Measurements from ENCODE around the gene CTNNA2.

The CTNNA2 gene

GRCh38 chr2:79619442-79619841 is 106.6 kb downstream of the CTNNA2 start:
- Histone ChIP-seq H3K9me3 (ENCODE audit: severe bottlenecking) (no peaks in the 10 kb centered on the region), H3K27me3 (ENCODE audit: insufficient read depth, low read depth, severe bottlenecking) (peaks cover 4% of the 10 kb centered on the region), H3K27ac (no peak overlapping the region), H3K36me3 (no peaks in the 10 kb centered on the region), H3K4me3 (ENCODE audit: low read depth, low read length) (no peak overlapping the region)
- TF ChIP-seq CTCF (IDR thresholded peaks at IDR 0.05; ENCODE audit: low read depth, low read length): no peak
- DNase-seq: no peak

GRCh38 chr2:79619976-79620375 is 107.1 kb downstream of the CTNNA2 start:
- TF ChIP-seq CTCF (IDR thresholded peaks at IDR 0.05; ENCODE audit: low read depth, low read length): no peak
- Histone ChIP-seq H3K4me3 (ENCODE audit: low read depth, low read length) (no peak overlapping the region), H3K27me3 (ENCODE audit: insufficient read depth, low read depth, severe bottlenecking) (peaks cover 4% of the 10 kb centered on the region), H3K27ac (no peak overlapping the region), H3K9me3 (ENCODE audit: severe bottlenecking) (no peaks in the 10 kb centered on the region), H3K36me3 (no peaks in the 10 kb centered on the region)
- DNase-seq: no peak

- H3K4me3 ChIP-seq (ENCODE audit: low read depth, low read length): no peak overlapping the region
- TF ChIP-seq CTCF (IDR thresholded peaks at IDR 0.05; ENCODE audit: low read depth, low read length): no peak
- H3K36me3 ChIP-seq: no peaks in the 10 kb centered on the region
- no peaks in the 10 kb centered on the region for H3K9me3 ChIP-seq (ENCODE audit: severe bottlenecking)
- no peak for DNase-seq
- no peak overlapping the region for H3K27ac ChIP-seq
- H3K27me3 ChIP-seq (ENCODE audit: insufficient read depth, low read depth, severe bottlenecking): peaks cover 4% of the 10 kb centered on the region
These were observed 107.8 kb downstream of the CTNNA2 start for GRCh38 chr2:79620679-79621078.

- Histone ChIP-seq H3K27ac (no peak overlapping the region), H3K36me3 (no peaks in the 10 kb centered on the region), H3K27me3 (ENCODE audit: insufficient read depth, low read depth, severe bottlenecking) (peaks cover 4% of the 10 kb centered on the region), H3K9me3 (ENCODE audit: severe bottlenecking) (no peaks in the 10 kb centered on the region), H3K4me3 (ENCODE audit: low read depth, low read length) (no peak overlapping the region)
- no peak for DNase-seq
- no peak for TF ChIP-seq CTCF (IDR thresholded peaks at IDR 0.05; ENCODE audit: low read depth, low read length)
These were observed 108.4 kb downstream of the CTNNA2 start for GRCh38 chr2:79621252-79621651.

- Histone ChIP-seq H3K27me3 (ENCODE audit: insufficient read depth, low read depth, severe bottlenecking) (peaks cover 4% of the 10 kb centered on the region), H3K9me3 (ENCODE audit: severe bottlenecking) (no peaks in the 10 kb centered on the region), H3K4me3 (ENCODE audit: low read depth, low read length) (no peak overlapping the region), H3K36me3 (no peaks in the 10 kb centered on the region), H3K27ac (no peak overlapping the region)
- TF ChIP-seq CTCF (IDR thresholded peaks at IDR 0.05; ENCODE audit: low read depth, low read length): no peak
- DNase-seq: no peak
These were observed 108.9 kb downstream of the CTNNA2 start for GRCh38 chr2:79621755-79622154.

GRCh38 chr2:79622508-79622907 is 109.7 kb downstream of the CTNNA2 start:
- no peak for TF ChIP-seq CTCF (IDR thresholded peaks at IDR 0.05; ENCODE audit: low read depth, low read length)
- no peak overlapping the region for H3K27ac ChIP-seq
- H3K27me3 ChIP-seq (ENCODE audit: insufficient read depth, low read depth, severe bottlenecking): peaks cover 6% of the 10 kb centered on the region
- H3K36me3 ChIP-seq: no peaks in the 10 kb centered on the region
- no peak for DNase-seq
- no peak overlapping the region for H3K4me3 ChIP-seq (ENCODE audit: low read depth, low read length)
- no peaks in the 10 kb centered on the region for H3K9me3 ChIP-seq (ENCODE audit: severe bottlenecking)
